NCI-H345 (cell line): ENCODE results near the gene TNRC18.
"Not testable (repeated sequence)": the region's sequence is repeated elsewhere in the genome, so short reads cannot be mapped to it uniquely, and the experiment has no call there.

ENCODE experiments used
- DNase-seq: peaks from one replicate; lab custom pipeline; 2025; lab: John Stamatoyannopoulos, UW

The TNRC18 gene

DNA sequence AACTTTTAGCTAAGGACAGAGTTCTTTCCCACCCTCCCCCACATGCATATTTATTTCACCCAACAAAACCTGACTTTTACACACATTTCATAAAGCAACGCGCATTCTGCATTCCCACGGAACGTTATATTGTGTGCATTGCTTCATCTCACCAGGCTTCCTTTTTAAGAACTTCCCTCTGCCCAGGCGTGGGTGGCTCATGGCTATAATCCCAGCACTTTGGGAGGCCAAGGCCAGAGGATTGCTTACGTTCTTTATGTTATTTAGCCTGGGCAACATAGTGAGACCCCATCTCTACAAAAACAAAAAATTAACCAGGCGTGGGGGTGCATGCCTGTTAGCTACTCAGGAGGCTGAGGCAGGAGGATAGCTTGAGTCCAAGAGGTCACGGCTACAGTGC is 155.8 kb downstream of the TNRC18 start:
- not testable (repeated sequence) for DNase-seq

DNA sequence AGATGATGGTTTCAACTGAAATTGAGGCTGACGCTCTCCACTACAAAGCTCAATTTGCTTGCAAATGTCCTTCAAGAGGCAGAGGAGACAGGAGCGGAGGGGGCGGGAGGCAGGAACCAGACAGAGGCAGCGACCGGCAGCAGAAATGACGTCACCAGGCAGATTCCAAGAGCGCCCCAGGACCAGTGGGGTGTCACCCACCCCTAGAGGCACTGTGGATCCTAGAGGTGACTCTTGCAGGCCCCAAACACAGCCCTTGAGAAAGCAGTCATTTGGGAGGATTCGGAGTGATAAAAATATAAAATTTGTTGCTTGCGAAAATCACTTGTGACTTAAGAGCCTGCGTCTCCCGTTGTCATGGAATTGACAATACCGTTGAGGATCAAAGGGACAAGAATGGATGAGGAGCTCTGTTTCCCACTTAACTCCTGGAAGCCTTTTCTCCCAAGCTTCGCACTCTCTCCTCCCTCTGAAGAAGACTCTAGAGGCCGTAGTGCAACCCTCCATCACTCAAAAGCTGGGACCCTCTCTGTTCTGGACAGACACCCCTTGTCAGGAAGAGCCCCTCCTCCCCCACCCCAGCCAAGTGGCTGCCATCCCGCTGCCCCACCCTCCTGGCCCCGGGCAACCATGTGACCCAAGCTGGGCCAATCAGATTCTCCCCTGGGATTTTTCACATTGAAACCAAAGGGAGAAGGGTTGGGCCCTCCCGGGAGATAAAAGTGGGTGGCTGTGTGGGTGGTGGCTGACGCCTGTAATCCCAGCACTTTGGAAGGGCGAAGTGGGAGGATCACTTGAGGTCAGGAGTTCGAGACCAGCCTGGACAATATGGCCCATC is 157.2 kb downstream of the TNRC18 start:
- no peak for DNase-seq

DNA sequence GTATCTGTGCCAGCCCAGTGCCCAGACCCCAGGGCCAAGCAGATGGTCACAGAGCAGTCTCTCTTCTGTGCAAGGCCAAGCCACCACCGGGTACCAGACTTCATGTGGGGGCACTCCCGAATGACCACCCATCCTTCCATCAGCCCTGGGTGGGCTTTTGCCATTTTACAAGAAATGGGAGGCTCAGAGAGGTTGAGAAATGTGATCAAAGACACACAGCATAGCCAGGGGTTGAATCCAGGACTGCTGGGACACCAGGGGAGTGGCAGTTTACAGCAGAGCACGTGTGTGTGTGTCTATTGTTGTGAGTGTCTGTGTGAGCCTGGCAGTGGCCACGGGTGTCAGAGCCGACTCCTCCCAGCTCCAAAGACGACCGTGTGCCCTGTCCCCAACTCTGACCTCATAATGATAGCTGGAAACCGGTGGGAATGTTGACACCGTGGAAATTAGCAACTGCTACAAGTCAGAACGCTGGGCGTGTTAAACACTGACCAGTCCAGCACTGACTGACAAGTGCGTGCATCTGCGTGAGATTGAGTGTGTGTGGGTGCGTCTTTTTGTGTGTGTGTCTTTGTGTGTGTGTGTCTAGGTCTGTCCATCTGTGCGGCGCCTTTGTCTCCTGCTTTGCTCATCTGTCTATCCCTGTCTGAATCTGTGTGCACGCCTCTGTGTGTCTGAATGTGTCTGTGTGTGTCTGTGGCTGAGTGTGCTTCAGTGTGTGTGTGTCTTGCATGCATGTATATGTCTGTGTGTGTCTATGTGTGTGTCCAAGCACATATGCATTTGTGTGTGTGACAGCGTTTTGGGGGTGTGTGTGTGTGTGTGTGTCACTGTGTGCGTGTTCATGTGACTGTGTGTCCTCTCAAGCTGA is 158.1 kb downstream of the TNRC18 start:
- DNase-seq, result no peak

DNA sequence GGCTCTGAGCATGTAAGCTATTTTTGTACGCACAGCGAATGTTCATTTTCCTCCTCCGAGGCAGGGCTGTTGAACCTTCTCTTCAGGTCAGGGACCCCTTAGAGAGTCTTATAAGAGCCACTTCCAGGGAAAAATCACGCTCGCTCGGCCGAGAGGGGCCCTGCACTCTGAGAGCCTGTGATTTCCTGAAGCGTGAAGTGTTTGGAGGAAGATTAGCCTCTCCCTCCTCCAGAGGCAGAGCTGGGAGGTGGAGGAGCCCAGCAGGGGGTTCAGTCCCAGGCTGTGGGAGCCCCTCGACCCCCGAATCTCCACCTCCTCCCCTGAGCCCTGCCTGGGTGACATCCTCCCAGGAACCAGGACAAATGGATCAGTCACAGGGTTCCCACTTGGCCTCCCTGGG is 160.6 kb downstream of the TNRC18 start:
- not testable (repeated sequence) for DNase-seq

GRCh38 chr7:5260530-5261068 is 163.0 kb downstream of the TNRC18 start:
- DNase-seq, result peak; percentile 84
